Esophagus squamous epithelium (tissue), 5 donors: ENCODE measurements around the gene ANKRD63. TPM values are rescaled to one million over a fixed set of nuclear protein-coding genes. Genes with fewer than 3 reads are reported as not detected.

Source experiments
- DNase-seq: peaks from one replicate; lab custom pipeline; 2025; lab: John Stamatoyannopoulos, UW
- H3K27ac ChIP-seq, 4 donors: fragments of 200-600 bp; sonication (generic); one replicate each; pipeline ENCODE4 v1.5.1; 2016 to 2019; ENCODE audit warnings: mild to moderate bottlenecking in 1 of 4
- H3K27me3 ChIP-seq, 4 donors: fragments of 200-600 bp; sonication (generic); 1 replicate in 3 of 4; 2 replicates in 1 of 4; pipeline versions ENCODE4 v1.5.1 to v1.6.0; 2017 to 2021; ENCODE audit warnings: antibody characterized with exemption in 1 of 4
- H3K36me3 ChIP-seq, 3 donors: fragments of 200-600 bp; sonication (generic); one replicate each; pipeline ENCODE4 v1.5.1; 2016 to 2019
- H3K4me1 ChIP-seq, 3 donors: fragments of 200-600 bp; sonication (generic); one replicate each; pipeline ENCODE4 v1.5.1; 2017 to 2019
- H3K4me3 ChIP-seq, 4 donors: fragments of 200-600 bp; sonication (generic); 1 replicate in 3 of 4; 2 replicates in 1 of 4; pipeline ENCODE4 v1.5.1; 2016 to 2019; ENCODE audit warnings: mild to moderate bottlenecking in 2 of 4, moderate library complexity in 1 of 4
- H3K9me3 ChIP-seq, 3 donors: fragments of 200-600 bp; sonication (generic); one replicate each; pipeline ENCODE4 v1.5.1; 2016 to 2019
- CTCF ChIP-seq, 6 experiments: fragments of 450-650 bp in 4 of 6; fragments of 200-600 bp in 2 of 6; sonication (generic) in 2 of 6; IDR thresholded peaks; one replicate each; pipeline ENCODE4 v1.5.1; 2016 to 2019; ENCODE audit warnings: antibody characterized with exemption in 6 of 6, mild to moderate bottlenecking in 4 of 6, moderate library complexity in 4 of 6
- POLR2A ChIP-seq, 4 donors: fragments of 450-650 bp; IDR thresholded peaks; one replicate each; pipeline ENCODE4 v1.6.1; 2017; ENCODE audit warnings: antibody characterized with exemption in 4 of 4, mild to moderate bottlenecking in 4 of 4, moderate library complexity in 3 of 4
- WGBS, 2 donors: methylation state at CpG; one replicate each; pipeline ENCODE4 v1.1.5; 2018; 5-methylcytosine and 5-hydroxymethylcytosine counted together
- intact Hi-C: fragments of 100-400 bp; cut with DNase I; formaldehyde crosslinking; loops from one replicate; pipeline ENCODE4 v1.15.0; 2022
- total RNA-seq, 4 donors: library from RNA; depleted of rRNA; stranded (reverse); fragments of >200 nt; gene quantifications; one replicate each; pipeline ENCODE4 v1.1.0, GENCODE V29; 2016
- donor health status: DM: yes; HTN: yes; CAD: no.

The ANKRD63 gene
- total RNA-seq, 4 donors from 2014 or later = not detected

DNA sequence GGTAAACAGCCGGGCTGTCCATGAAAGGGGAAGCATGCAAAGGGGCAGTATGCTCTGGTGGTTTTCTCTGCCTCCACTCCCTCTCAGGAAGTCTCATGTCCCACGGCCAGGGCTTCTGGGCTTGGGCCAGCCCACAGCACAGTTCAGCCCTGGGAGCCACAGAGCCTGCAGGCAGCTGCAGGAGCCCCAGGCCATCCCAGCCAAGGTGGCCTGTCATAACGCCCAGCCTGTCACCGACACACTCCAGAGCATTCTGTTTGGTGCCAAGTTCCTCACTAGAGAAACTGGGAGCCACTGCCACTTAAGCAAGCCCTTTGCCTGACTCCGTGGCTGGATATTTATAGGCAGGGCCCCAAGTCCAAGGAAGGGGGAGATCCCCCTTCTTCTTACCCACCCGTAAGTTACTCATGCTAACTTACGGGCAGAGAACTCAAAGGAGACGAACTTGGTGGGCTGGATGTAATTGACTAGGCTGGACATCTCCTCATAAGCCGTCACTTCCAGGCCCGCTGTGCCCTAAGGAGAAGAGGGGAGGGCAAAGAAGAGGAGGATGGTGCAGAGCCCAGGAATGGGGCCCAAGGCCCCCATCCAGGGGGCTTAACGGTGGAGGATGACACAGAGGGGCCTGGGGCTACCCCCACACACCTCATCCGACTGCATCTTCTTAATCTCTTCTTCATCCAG, 13.2 kb upstream of the ANKRD63 start:
- H3K4me3 ChIP-seq = no peak overlapping the region
- no peak overlapping the region for H3K27ac ChIP-seq
- H3K36me3 ChIP-seq = no peaks in the 10 kb centered on the region
- DNase-seq = no peak
- peaks cover 0 to 57% (median 0%) of the 10 kb centered on the region in 4 donors for H3K27me3 ChIP-seq
- peaks cover 0 to 11% (median 7%) of the 10 kb centered on the region in 3 donors for H3K9me3 ChIP-seq
- whole genome bisulfite sequencing, 2 donors = 55 to 67% methylated on average over 6 to 8 of the region's 12 CpGs
- intact Hi-C loops = no loop called here
- no peak for TF ChIP-seq POLR2A (IDR thresholded peaks at IDR 0.05)
- peaks cover under 1 to 11% (median 5%) of the 10 kb centered on the region in 3 donors for H3K4me1 ChIP-seq

DNA sequence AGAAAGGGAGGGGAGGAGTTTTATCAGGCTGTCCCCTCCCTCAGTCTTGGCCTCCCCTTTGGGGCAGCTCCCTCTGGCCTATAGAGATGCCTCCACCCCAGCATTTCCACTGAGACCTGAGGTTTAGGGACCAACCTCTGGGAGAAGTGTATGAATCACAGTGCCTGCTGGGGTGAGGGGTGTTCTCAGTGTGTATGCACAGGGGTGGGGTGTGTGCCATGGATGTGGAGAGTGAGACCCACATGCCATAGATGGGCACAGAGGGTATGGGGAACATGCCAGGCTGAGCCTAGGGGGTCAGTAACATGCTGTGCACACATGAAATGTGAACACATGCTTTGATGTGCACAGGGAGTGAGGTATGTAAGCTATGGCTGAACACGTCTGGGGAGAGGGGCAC, 12.4 kb upstream of the ANKRD63 start:
- TF ChIP-seq POLR2A (IDR thresholded peaks at IDR 0.05) = no peak
- TF ChIP-seq CTCF (IDR thresholded peaks at IDR 0.05) = no peak
- peaks cover 0 to 7% (median 5%) of the 10 kb centered on the region in 3 donors for H3K9me3 ChIP-seq
- no peak for DNase-seq
- WGBS, 2 donors = 78 to 82% methylated on average over 1 of the region's 1 CpG
- intact Hi-C loops = no loop called here
- H3K4me1 ChIP-seq = peaks cover 4 to 18% (median 8%) of the 10 kb centered on the region in 3 donors
- no peaks in the 10 kb centered on the region for H3K36me3 ChIP-seq
- H3K27ac ChIP-seq = no peak overlapping the region
- peaks cover 0 to 64% (median 0%) of the 10 kb centered on the region in 4 donors for H3K27me3 ChIP-seq
- H3K4me3 ChIP-seq = no peak overlapping the region

- WGBS, 2 donors = 79 to 80% methylated on average over 5 to 11 of the region's 20 CpGs
- no peak overlapping the region for H3K4me3 ChIP-seq
- H3K36me3 ChIP-seq = no peaks in the 10 kb centered on the region
- H3K27me3 ChIP-seq = peaks cover 0 to 74% (median 0%) of the 10 kb centered on the region in 4 donors
- H3K9me3 ChIP-seq = no peaks in the 10 kb centered on the region
- no peak for TF ChIP-seq CTCF (IDR thresholded peaks at IDR 0.05)
- no peak for TF ChIP-seq POLR2A (IDR thresholded peaks at IDR 0.05)
- DNase-seq = no peak
- H3K27ac ChIP-seq = no peak overlapping the region
- peaks cover 4 to 18% (median 8%) of the 10 kb centered on the region in 3 donors for H3K4me1 ChIP-seq
- intact Hi-C loops = no loop called here
Measured at GRCh38 chr15:40293905-40294895, 11.3 kb upstream of the ANKRD63 start.

DNA sequence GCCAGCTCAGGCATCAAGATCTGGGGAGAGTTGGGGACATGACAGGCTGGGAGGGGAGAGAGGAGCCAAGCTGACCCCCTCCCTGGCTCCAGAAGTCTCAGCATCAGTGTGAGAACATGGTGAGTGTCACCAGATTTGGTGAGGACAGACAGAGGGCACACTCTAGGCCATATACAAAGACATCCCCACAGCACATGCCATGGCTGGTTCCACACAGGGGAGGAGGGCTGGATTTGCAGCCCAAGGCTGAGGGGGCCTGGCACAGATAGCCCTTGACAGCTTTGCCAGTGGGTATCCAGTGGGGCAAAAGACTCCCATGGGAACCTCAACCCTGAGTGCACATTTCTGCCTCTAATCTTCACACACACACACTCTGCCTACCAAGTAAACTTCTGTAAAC, 10.1 kb upstream of the ANKRD63 start:
- no peak overlapping the region for H3K4me3 ChIP-seq
- H3K27me3 ChIP-seq = peaks cover 0 to 86% (median 0%) of the 10 kb centered on the region in 4 donors
- no peak for DNase-seq
- H3K36me3 ChIP-seq = no peaks in the 10 kb centered on the region
- TF ChIP-seq POLR2A (IDR thresholded peaks at IDR 0.05) = no peak
- TF ChIP-seq CTCF (IDR thresholded peaks at IDR 0.05) = no peak
- intact Hi-C loops = no loop called here
- no peaks in the 10 kb centered on the region for H3K9me3 ChIP-seq
- H3K27ac ChIP-seq = no peak overlapping the region
- peaks cover 4 to 18% (median 8%) of the 10 kb centered on the region in 3 donors for H3K4me1 ChIP-seq

DNA sequence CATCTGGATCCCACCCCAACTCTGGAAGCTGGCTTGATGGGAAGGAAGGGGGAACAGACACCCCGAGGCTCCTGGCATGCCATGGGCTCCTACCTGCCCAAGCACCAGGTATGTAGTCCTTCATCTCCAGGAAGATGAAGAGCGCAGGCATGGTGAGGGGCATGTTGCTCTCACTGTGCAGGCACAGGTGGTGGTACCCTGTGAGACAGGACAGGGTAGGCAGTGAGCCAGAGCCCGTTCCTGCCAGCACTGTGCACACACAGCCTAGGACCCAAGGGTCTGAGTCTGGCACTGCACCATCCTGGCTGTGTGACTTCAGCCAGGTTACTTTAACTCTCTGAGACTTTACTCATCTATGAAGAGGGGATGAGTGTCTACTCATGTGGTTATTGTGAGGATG, 9.4 kb upstream of the ANKRD63 start:
- Histone ChIP-seq H3K27me3 (peaks cover 0 to 92% (median 0%) of the 10 kb centered on the region in 4 donors), H3K4me3 (no peak overlapping the region), H3K27ac (no peak overlapping the region), H3K9me3 (no peaks in the 10 kb centered on the region), H3K4me1 (peaks cover 4 to 18% (median 8%) of the 10 kb centered on the region in 3 donors), H3K36me3 (no peaks in the 10 kb centered on the region)
- intact Hi-C loops = no loop called here
- TF ChIP-seq POLR2A (IDR thresholded peaks at IDR 0.05) = no peak
- no peak for TF ChIP-seq CTCF (IDR thresholded peaks at IDR 0.05)
- 61 to 68% methylated on average over 3 of the region's 3 CpGs for WGBS, 2 donors
- no peak for DNase-seq
